HG03103 (cell line): ENCODE results near the gene ANKMY1.

Experiments
- ATAC-seq: cut with Tn5 transposase; IDR thresholded peaks from one replicate; pipeline ENCODE4 v1.9.1; 2021; ENCODE audit warnings: low read depth; ENCODE audit not compliant: unreplicated experiment

ANKMY1 gene

DNA sequence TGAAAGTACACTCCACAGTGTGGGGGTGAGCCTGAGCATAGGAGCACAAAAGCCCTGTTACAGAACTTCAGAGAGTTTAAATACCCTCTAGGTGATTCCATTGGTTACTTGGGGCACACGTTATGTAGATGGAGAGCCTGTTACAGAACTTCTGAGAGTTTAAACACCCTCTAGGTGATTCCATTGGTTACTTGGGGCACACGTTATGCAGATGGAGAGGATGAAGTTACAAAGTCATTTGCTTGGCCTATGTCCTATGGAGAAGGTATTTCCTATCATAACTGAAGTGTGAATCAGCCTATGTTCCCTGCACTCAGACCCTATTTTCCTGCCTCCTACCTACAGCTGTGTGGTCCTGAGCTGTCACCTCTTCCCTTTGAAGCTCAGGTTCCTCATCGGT is 25.0 kb upstream of the ANKMY1 start:
- no peak for ATAC-seq

DNA sequence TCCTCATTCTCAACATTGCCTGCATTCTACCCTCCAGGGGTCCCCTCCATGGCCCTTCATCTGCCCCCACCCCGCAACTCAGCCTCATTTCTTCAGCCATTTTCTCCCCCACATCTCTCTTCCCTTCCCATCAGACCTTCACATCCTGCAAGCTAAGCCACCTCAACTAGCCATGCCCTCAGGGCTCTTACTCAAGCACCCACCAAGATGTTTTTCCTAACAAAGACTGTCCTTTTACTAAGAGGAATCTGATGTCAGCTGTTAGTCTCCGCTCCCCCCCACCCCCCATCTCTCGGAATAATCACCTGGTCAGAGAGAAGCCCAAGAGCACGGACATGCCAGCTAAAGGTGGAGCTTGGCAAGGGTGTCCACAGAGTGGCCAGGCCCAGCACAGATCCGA is 24.0 kb upstream of the ANKMY1 start:
- no peak for ATAC-seq

DNA sequence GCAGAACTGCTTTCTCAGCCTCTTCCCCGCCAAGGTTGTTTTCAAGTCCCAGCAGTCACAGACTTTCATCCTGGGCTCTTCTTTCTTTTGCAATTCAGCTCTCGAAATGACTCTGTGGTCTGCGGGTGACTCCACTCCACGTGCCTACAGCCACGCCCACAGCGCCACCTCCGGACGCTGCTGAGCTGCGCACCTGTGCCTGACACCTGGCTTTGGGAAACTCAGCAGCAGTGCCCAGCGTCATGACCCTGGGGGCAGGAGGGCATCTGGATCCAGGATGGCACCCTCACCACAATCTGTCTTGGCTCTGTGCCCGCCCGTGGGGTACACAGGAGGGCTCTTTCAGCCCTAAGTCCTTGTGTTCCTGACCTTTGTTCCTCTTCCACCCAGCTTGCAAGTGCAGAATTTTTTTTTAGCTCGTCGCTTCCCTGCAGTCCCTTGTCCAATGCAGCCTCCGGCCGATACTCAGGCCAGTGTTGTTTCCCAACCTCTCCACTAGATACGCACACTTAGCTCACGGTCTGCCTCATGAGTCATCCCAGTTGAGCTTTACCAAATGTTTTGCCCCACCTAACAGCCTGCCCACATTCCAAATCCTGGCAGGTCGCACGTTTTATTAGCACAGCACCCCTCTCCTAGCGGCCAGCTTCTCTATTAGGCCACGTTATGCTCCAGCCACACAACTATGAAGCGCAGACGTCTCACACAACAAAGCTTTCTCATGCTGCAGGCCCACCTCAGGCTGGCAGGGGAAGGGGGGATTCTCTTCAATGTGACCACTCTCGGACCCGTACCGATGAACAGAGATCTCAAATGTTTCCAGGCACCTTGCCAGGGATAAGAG is 22.2 kb upstream of the ANKMY1 start:
- no peak for ATAC-seq

DNA sequence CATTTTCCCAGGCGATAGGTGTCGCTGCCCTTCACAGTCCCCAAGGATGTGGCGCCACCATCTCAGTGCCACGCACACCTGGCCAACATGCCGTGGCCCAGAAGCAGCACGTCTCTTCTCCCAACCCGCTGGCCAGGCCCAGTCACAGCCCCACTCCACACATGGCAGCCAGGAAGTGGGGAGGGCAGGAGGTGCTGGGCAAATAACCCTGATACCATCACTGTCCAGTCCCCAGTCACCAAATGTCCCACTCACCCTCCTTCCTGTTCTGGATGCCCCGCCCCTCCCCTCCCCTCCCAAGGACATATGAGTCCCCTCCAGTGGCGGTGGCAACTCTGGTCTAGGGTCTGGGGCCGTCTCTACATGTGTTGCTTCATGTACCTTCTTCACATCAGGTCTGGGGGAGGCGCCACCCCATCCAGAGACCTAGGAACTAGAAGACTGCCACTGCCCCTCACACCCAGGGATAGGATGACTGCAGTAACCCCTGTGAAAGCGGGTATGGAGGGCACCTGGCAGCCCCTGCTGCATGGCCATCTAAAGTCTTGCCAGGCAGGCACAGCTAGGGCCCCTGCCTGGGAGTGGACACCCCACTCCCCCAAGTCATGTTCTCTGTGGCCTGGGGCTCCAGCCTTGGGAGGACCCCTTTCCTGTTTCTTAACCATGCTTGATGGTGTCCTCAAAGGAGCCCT is 21.4 kb upstream of the ANKMY1 start:
- ATAC-seq, result no peak

DNA sequence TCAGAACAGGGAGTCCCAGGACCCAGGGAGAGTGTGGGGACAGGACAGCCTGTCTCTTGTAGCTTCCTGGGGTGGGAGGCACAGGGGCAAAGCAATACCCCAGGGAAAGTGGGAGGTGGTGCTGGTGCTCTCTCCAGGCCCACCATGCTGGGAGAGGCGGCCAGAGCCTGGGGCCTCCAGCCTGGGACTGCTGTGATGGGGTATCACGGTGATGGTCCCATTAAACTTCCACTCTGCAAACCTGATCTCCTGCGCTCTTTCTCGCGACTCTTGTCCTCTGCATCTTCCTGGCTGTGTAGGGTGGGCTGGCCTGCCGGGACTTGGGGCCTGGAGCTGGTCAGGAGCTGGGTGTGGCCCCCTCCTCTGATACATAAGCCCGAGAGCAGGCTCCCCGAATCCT is 20.7 kb upstream of the ANKMY1 start:
- ATAC-seq, result no peak

DNA sequence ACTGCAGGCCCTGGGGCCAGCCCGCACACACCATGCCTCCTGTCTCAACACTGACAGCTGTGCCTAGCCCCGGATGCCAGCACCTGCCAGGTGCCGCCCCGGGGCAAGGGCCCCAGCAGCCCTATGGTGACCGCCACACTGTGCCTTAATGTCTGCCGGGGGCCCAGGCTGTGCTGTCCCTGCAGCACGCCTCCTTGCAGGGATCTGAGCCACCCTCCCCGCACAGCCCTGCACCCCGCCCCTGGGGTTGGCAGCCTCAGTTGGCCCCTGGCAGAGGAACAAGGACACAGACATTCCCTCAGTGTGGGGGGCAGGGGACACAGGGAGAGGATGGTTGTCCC is 20.3 kb upstream of the ANKMY1 start:
- no peak for ATAC-seq

DNA sequence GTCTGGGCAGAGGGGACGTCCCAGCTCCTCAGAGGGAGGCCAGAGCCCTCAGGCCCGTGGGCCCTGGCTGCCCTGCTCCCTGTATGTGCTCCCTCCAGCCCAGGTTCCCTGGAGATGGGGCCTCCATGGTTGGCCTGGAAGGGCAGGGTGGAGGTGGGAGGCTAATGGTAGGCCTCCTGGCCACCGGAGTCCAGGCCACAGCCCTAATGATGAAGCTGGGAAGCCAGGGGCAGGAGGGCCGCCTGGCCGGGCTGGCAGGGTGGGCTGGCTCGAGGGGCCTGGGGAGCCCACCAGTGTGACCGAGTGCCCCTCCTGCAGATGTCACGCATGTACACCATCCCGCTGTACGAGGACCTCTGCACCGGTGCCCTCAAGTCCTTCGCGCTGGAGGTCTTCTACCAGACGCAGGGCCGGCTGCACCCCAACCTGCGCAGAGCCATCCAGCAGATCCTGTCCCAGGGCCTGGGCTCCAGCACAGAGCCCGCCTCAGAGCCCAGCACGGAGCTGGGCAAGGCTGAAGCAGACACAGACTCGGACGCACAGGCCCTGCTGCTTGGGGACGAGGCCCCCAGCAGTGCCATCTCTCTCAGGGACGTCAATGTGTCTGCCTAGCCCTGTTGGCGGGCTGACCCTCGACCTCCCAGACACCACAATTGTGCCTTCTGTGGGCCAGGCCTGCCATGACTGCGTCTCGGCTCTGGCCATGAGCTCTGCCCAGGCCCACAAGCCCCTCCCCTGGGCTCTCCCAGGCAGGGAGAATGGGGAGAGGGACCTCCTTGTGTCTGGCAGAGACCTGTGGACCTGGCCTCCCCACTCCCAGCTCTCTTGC is 19.7 kb upstream of the ANKMY1 start:
- ATAC-seq, result no peak

DNA sequence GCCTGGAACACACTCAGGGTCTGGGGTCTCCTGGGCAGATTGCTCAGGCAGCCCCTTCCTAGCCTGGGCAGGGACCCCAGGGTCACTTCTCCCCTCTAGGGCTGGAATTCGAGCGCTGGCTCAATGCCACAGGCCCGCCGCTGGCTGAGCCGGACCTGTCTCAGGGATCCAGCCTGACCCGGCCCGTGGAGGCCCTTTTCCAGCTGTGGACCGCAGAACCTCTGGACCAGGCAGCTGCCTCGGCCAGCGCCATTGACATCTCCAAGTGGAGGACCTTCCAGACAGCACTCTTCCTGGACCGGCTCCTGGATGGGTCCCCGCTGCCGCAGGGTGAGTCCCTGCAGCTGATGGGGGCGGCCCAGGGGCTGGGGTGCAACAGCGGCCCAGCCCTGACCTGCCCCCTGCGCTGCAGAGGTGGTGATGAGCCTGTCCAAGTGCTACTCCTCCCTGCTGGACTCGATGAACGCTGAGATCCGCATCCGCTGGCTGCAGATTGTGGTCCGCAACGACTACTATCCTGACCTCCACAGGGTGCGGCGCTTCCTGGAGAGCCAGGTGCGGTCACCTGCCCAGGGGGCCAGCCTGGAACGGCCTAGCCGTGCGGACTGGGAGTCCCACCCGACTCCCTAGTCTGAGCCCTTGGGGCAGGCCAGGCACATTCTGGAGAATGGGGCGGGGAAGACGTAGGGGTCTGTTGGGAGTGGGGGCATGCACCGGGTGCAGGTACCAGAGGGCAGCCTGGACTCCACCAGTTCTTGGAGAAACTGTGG is 18.8 kb upstream of the ANKMY1 start:
- ATAC-seq, result no peak

DNA sequence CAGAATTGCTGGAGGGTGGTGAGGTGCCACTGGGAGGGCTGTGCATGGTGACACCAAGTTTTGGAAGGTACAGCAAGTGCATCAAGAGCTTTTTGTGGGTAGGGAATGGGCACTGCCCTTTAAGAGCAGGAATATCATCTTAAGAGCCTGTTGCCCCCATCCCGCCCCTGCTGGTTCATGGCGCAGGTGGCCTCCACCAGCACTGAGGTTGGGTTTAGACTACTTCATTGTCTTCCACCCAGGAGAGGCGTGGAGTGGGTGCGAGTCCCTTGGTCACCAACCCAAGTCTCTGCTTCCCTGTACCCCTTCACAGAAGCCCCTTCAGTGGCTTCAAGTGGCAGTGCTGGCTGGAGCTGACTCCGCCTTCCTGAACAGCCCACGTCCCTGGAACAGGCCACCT is 18.2 kb upstream of the ANKMY1 start:
- no peak for ATAC-seq

DNA sequence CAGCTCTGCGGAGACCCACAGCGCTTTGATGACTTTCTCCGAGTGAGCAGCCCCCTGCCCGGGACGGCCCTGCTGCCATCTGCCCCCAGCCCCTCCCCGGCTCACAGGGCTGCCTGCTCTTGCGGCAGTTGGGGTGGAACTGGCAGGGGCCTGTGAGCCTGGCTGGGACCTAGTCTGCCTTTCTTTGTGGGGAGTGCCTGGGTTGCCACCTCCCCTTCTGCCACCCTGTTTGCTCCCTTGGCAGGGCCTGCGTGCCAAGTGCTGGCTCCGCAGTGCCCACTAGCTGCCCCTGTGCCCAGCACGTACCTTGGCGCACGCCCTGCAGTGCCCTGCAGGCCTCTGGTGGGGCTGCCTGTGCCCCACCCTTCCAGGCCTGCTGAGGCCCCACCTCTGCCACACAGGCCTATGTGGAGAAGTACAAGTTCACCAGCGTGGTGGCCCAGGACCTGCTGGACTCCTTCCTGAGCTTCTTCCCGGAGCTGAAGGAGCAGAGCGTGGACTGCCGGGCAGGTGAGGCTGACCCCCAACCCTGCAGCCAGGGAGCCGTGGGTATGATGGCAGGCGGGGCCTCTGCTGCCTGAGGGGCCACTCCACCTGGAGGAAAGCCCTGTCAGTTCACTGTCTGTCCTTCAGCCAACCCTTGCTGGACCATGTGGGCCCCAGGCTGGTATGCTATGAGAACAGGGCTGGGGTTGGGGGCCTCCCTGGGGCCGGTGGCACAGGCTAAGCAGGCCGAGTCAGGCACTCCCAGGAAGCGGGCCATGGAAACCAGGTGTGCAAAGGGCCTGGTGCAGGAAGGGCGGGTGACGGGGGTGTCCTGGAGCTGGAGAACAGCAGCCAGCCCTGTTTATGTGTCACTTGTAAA is 17.5 kb upstream of the ANKMY1 start:
- no peak for ATAC-seq

DNA sequence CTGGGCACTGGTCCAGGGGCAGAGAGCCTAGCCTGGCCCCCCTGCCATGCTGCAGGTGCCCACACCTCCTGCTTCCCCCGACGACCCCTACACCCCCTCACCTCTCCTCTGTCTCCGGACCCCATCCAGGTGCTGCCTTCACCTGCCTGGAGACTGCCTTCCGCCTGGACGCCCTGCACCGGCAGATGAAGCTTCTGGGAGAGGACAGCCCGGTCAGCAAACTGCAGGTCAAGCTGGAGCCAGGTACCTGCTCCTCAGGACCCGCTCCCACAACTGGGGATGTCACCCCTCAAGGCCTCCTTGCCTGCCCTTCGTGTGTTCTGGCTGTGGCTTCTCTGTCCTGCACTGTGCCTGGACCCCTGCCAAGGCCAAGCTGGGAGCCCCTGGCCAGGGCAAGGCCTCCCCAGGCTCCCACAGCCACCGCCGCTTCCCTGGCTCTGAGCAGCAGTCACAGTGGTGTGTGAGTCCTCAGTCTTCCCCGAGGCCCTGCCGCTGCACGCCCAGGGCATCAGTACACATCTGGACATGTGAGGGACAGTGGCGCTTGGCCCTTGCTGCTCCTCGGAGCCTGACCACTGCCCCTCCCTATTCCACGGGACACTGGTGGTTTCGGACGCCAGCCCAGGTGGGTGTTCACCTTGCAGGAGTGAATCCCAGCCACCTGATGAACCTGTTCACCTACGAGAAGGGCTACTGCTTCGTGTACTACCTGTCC is 16.8 kb upstream of the ANKMY1 start:
- no peak for ATAC-seq

DNA sequence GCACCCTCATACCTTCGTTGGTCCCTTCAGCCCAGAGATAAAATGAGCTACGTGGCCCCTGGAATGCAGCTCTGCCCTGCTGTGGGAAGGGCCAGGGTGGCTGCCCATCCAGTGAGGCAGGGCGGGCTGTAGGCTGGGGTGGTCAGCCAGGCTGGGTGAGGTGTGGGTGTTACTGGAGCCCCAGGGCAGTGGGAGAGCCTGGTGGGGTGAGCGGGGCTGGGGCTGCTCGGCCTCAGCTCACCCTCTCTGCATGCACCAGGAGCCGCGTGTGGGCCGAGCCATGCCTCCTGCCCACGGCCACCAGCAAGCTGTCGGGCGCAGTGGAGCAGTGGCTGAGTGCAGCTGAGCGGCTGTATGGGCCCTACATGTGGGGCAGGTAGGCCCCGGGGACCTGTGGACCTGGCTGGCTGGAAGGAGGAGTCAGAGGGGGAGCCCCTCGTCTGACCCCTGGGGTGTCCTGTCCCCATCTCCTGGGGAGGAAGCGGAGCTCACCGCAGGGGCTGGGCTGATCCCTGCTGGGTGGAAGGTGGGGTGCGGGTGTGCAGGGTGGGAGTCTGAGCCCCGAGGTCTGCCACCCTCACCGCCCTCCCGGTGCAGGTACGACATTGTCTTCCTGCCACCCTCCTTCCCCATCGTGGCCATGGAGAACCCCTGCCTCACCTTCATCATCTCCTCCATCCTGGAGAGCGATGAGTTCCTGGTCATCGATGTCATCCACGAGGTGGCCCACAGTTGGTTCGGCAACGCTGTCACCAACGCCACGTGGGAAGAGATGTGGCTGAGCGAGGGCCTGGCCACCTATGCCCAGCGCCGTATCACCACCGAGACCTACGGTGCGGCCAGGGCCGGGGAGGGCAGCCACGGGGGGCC is 16.0 kb upstream of the ANKMY1 start:
- no peak for ATAC-seq

DNA sequence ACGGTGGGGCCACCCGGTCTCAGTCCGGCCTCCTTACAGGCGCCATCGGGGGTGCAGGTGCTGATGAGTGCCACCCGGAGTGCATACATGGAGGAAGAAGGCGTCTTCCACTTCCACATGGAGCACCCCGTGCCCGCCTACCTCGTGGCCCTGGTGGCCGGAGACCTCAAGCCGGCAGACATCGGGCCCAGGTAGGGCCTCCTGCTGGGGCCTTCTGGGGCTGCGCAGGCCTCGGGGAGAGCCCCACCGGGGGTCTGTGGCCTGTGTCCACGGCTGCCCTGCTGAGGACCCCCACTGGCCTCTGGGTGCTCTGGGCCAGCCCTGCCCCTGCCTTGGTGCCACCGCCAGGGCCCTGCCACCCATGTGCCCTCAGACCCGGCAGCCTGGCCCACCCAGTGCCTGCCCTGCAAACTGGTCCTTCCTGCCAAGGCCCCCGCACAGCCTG is 15.3 kb upstream of the ANKMY1 start:
- no peak for ATAC-seq

DNA sequence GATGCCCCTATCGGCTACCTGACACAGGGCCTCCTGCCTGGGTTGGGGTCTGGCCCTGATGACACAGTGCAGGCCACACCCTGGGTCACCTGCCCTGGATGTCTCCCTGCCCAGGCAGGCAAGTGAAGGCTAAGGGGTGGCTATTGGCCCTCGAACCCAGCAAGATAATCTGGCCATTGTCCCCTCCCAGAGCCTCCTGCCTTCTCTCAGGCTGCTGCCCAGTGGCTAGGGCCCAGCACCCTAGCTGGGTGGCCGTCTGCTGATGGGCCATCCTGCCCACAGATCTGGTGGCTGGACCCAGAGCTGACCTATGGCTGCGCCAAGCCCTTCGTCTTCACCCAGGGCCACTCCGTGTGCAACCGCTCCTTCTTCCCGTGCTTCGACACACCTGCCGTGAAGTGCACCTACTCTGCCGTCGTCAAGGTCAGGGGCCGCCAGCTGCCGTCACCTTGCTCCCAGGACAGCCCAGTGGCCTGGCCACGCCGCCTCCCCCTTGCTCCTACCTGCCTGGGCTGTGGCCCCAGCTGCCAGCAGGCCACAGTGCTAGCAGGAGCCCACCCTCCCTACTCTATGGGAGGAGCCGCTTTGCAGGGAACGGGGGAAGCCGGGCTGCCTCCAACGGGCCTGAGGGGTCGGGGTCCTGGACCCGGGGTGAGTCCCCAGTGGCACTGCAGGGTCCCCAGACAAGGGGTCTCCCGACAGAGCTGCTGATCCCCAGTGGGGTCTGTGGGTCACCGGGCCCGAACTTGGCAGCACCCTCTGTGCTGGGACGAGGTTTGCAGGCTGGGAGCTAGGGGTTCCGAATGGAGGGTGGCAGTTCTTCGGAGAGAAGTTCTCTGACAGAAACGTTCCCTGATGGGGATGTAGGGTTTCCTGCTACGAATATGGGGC is 14.6 kb upstream of the ANKMY1 start:
- ATAC-seq, result no peak

DNA sequence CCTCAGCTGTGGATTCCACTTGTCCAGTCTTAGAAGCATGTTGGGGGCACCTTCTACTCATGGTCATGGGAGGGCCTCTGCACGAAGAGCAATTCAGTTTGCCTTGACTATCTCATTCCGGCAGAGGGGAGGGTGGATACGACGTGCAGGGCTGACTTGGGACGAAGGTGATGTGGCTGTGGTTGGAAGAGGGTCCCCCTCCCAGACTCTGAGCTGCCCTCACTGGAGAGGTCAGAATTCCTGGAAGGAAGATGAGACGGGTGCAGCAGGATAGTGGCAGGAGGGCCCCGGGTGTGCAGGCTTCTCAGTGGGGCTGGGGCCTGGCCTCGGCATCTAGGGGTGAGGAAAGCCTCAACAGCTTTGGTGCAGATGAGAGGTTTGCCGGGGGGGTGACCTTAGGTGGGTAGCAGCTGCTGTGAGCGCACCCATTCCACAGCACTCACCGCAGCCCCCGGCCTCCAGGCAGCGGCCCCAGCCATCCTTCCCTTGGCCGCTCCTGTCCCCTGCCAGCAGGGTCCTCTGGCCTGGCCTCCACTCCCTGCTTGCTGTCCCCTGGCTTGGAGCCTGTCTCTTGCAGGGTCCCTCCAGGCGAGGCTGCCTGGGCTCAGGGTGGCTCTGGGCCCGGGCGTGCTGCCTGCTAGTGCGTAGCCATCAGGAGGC is 13.7 kb upstream of the ANKMY1 start:
- ATAC-seq, result no peak

DNA sequence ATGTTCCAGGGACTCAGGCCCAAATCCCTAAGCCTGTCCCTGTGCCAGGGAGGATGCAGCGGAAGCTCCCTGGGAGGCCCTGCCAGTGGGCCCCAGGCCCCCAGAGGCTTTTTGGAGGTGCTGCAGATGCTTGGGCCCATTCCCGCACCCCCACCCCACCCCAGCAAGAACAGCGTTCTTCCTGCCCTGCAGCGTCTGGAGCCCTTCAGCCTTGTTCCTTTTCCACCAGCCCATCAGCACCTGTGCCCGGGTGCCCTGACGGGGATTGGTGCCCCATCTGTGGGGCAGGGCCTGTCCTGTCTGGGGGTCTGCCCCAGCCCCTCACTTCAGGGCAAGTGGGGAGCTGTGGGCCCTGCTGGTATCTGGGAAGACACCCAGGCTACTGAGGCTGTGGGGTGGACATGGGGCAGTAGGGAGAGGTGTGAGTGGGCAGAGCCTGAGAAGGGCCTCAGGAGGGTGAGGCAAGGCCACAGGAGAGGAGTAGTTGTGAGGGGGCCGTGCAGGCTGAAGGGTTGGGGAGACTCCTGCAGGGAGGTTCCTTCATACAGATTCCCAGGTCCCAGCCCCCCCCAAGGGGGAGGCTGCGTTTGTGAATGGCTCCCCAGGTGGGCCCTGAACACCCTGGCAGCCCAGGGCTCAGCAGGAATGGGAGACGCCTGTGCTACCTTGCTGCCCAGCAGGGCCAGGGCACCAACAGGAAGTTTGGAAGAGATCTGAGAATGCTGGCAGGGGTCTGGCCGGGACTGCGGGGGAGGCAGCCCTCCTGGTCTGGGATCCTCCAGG is 12.9 kb upstream of the ANKMY1 start:
- no peak for ATAC-seq
